ENCODE measurements around the gene KRTAP6-1. TPM values are rescaled to one million over a fixed set of nuclear protein-coding genes. Genes with fewer than 3 reads are reported as not detected.

The KRTAP6-1 gene
- total and polyA plus RNA-seq, 2 donors (not counting 1 experiment from before 2014, with no cell fraction given): not detected

- no peak overlapping the region for H3K27ac ChIP-seq (ENCODE audit: low read length in 2 of 2)
These were observed 34.4 kb downstream of the KRTAP6-1 start for GRCh38 chr21:30579346-30579745.

DNA sequence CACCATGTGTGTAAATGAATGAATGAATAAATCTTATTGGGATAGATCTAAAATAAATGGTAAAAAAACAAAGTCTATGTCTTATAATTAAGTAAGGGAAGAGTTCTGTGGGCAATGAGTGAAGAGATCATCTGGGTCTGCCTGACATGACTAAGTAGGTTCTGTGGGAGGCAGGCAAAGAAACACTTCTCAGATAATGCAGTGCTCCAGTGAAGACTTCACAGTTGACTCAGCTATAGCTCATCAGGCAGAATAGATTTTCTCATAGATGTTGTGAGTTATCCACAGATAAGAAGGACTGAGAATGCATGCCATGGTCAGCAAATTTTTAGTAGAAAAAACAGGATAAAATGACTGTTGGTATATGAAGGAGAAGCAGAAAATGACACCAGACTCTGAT is 36.0 kb downstream of the KRTAP6-1 start:
- intact Hi-C loops (cut with micrococcal nuclease): no loop called here
- H3K9ac ChIP-seq (ENCODE audit: low read length): no peak overlapping the region
- ATAC-seq (ENCODE audit: low read depth) (no peak), DNase-seq (no peak)
- ChIA-PET CTCF (interaction anchor here (0.6 kb wide), 1 partner anchor 508 kb away, joined by 3 read pairs; no protein-coding TSS in a partner anchor), POLR2A (no interaction called here)
- H2AFZ ChIP-seq (ENCODE audit: insufficient read depth, low read depth, low read length, poor library complexity, severe bottlenecking): no peak overlapping the region
- no peaks in the 10 kb centered on the region for H3K9me3 ChIP-seq (ENCODE audit: control extremely low read depth in 1 of 3, control insufficient read depth in 2 of 3, insufficient read depth in 1 of 3, low read length in 2 of 3)
- Mint-ChIP-seq H3K9me3 (ENCODE audit: insufficient read depth) (peaks cover 5% of the 10 kb centered on the region), H3K27ac (no peak overlapping the region), H3K4me1 (no peaks in the 10 kb centered on the region), H3K4me3 (no peak overlapping the region), H3K27me3 (no peaks in the 10 kb centered on the region)
- no peaks in the 10 kb centered on the region for H4K20me1 ChIP-seq (ENCODE audit: control insufficient read depth, insufficient read depth, low read length, poor library complexity, severe bottlenecking)
- no peak overlapping the region for H3K4me3 ChIP-seq (ENCODE audit: control extremely low read depth in 1 of 5, extremely low read depth in 1 of 5, insufficient read depth in 1 of 5, low read depth in 2 of 5, low read length in 4 of 5)
- no peaks in the 10 kb centered on the region for H3K79me2 ChIP-seq (ENCODE audit: control insufficient read depth, insufficient read depth, low read length)
- H3K36me3 ChIP-seq (replicated peaks in 1 of 2; ENCODE audit: control extremely low read depth in 1 of 2, control insufficient read depth in 1 of 2, extremely low read depth in 1 of 2, insufficient read depth in 2 of 2, low read length in 1 of 2): no peaks in the 10 kb centered on the region
- H3K4me1 ChIP-seq (ENCODE audit: control insufficient read depth in 2 of 2, insufficient read depth in 2 of 2, low read length in 2 of 2): no peaks in the 10 kb centered on the region
- H3K27me3 ChIP-seq (replicated peaks in 1 of 4; ENCODE audit: control extremely low read depth in 1 of 4, control insufficient read depth in 3 of 4, insufficient read depth in 4 of 4, low read length in 3 of 4): no peaks in the 10 kb centered on the region
- TF ChIP-seq EZH2 (IDR thresholded peaks at IDR 0.05; ENCODE audit: borderline replicate concordance, insufficient read depth, low read depth, low read length, poor library complexity, severe bottlenecking): no peak
- TF ChIP-seq, protein P1, sequence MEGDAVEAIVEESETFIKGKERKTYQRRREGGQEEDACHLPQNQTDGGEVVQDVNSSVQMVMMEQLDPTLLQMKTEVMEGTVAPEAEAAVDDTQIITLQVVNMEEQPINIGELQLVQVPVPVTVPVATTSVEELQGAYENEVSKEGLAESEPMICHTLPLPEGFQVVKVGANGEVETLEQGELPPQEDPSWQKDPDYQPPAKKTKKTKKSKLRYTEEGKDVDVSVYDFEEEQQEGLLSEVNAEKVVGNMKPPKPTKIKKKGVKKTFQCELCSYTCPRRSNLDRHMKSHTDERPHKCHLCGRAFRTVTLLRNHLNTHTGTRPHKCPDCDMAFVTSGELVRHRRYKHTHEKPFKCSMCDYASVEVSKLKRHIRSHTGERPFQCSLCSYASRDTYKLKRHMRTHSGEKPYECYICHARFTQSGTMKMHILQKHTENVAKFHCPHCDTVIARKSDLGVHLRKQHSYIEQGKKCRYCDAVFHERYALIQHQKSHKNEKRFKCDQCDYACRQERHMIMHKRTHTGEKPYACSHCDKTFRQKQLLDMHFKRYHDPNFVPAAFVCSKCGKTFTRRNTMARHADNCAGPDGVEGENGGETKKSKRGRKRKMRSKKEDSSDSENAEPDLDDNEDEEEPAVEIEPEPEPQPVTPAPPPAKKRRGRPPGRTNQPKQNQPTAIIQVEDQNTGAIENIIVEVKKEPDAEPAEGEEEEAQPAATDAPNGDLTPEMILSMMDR (IDR thresholded peaks at IDR 0.05): no peak
- no peak overlapping the region for H3K4me2 ChIP-seq (replicated peaks; ENCODE audit: low read depth, low read length, poor library complexity, severe bottlenecking)
- H3K27ac ChIP-seq (ENCODE audit: low read length in 2 of 2): no peak overlapping the region

More at GRCh38 chr21:30579346-30579745, 34.4 kb downstream of the KRTAP6-1 start:
- no peak overlapping the region for H3K4me3 Mint-ChIP-seq
- POLR2A ChIA-PET: no interaction called here
- no peak for DNase-seq
- H3K9ac ChIP-seq (ENCODE audit: low read length): no peak overlapping the region
- no peak overlapping the region for H3K4me3 ChIP-seq (ENCODE audit: control extremely low read depth in 1 of 5, extremely low read depth in 1 of 5, insufficient read depth in 1 of 5, low read depth in 2 of 5, low read length in 4 of 5)
- CTCF ChIA-PET: no interaction called here
- H2AFZ ChIP-seq (ENCODE audit: insufficient read depth, low read depth, low read length, poor library complexity, severe bottlenecking): no peak overlapping the region
- H3K36me3 ChIP-seq (replicated peaks in 1 of 2; ENCODE audit: control extremely low read depth in 1 of 2, control insufficient read depth in 1 of 2, extremely low read depth in 1 of 2, insufficient read depth in 2 of 2, low read length in 1 of 2): no peaks in the 10 kb centered on the region
- H3K27me3 Mint-ChIP-seq: no peaks in the 10 kb centered on the region
- no peaks in the 10 kb centered on the region for H3K4me1 Mint-ChIP-seq
- no peak for TF ChIP-seq EZH2 (IDR thresholded peaks at IDR 0.05; ENCODE audit: borderline replicate concordance, insufficient read depth, low read depth, low read length, poor library complexity, severe bottlenecking)
- TF ChIP-seq, protein P1 (IDR thresholded peaks at IDR 0.05): no peak
- intact Hi-C loops (cut with micrococcal nuclease): no loop called here
- H3K27me3 ChIP-seq (replicated peaks in 1 of 4; ENCODE audit: control extremely low read depth in 1 of 4, control insufficient read depth in 3 of 4, insufficient read depth in 4 of 4, low read length in 3 of 4): no peaks in the 10 kb centered on the region
- no peaks in the 10 kb centered on the region for H3K4me1 ChIP-seq (ENCODE audit: control insufficient read depth in 2 of 2, insufficient read depth in 2 of 2, low read length in 2 of 2)
- no peak for ATAC-seq (ENCODE audit: low read depth)
- peaks cover 3% of the 10 kb centered on the region for H3K9me3 Mint-ChIP-seq (ENCODE audit: insufficient read depth)
- H3K27ac Mint-ChIP-seq: no peak overlapping the region
- no peaks in the 10 kb centered on the region for H3K79me2 ChIP-seq (ENCODE audit: control insufficient read depth, insufficient read depth, low read length)
- no peaks in the 10 kb centered on the region for H3K9me3 ChIP-seq (ENCODE audit: control extremely low read depth in 1 of 3, control insufficient read depth in 2 of 3, insufficient read depth in 1 of 3, low read length in 2 of 3)
- no peaks in the 10 kb centered on the region for H4K20me1 ChIP-seq (ENCODE audit: control insufficient read depth, insufficient read depth, low read length, poor library complexity, severe bottlenecking)
- 75% methylated on average over 1 of the region's 1 CpG for WGBS (ENCODE audit: insufficient coverage)
- no peak overlapping the region for H3K4me2 ChIP-seq (replicated peaks; ENCODE audit: low read depth, low read length, poor library complexity, severe bottlenecking)

All from B cell (primary cell).